CD4-positive, CD25-positive, alpha-beta regulatory T cell (primary cell): ENCODE results near the gene LIPT2. TPM values are rescaled to one million over a fixed set of nuclear protein-coding genes. Genes with fewer than 3 reads are reported as not detected.

Experiments used
- ATAC-seq, 2 donors: fragments of 150-1000 bp; cut with Tn5 transposase; one replicate each; pipeline ENCODE4 v1.10.0; 2021; ENCODE audit warnings: low read depth in 2 of 2, moderate number of reproducible peaks in 2 of 2, moderate library complexity in 1 of 2
- DNase-seq, 3 donors: peaks; one replicate each; pipeline versions ENCODE4 v3.0.0 to v3.0.0-alpha.2; 2012 to 2022; ENCODE audit warnings: mixed read lengths in 1 of 3
- H3K27ac ChIP-seq: one replicate; pipeline ENCODE4 v1.7.0; 2013; ENCODE audit warnings: mild to moderate bottlenecking, low read length; ENCODE audit not compliant: insufficient read depth, poor library complexity, severe bottlenecking
- H3K27me3 ChIP-seq: one replicate; pipeline ENCODE4 v1.7.0; 2013; ENCODE audit warnings: low read length; ENCODE audit not compliant: control insufficient read depth, insufficient read depth
- H3K36me3 ChIP-seq: one replicate; pipeline ENCODE4 v1.7.0; 2013; ENCODE audit warnings: mild to moderate bottlenecking, low read length, moderate library complexity; ENCODE audit not compliant: control insufficient read depth, insufficient read depth
- H3K4me1 ChIP-seq: 2 replicates; pipeline ENCODE4 v1.7.0; 2013; ENCODE audit warnings: mild to moderate bottlenecking, low read length; ENCODE audit not compliant: insufficient read depth, control insufficient read depth, poor library complexity, severe bottlenecking
- H3K4me3 ChIP-seq: one replicate; pipeline ENCODE4 v1.7.0; 2013; ENCODE audit warnings: low read depth, mild to moderate bottlenecking, low read length, moderate library complexity
- H3K9me3 ChIP-seq, 2 experiments: 1 replicate in 1 of 2; 2 replicates in 1 of 2; pipeline ENCODE4 v1.7.0; 2013; ENCODE audit warnings: low read length in 2 of 2, mild to moderate bottlenecking in 1 of 2, moderate library complexity in 1 of 2; ENCODE audit not compliant: control insufficient read depth in 2 of 2
- H3K27ac Mint-ChIP-seq, 3 donors: one replicate each; pipeline ENCODE4 v1.8.0; 2020 to 2022; ENCODE audit warnings: mild to moderate bottlenecking in 3 of 3, mixed read lengths in 3 of 3, moderate library complexity in 2 of 3
- H3K27me3 Mint-ChIP-seq: one replicate; pipeline ENCODE4 v1.8.0; 2022; ENCODE audit warnings: mild to moderate bottlenecking, mixed read lengths
- H3K36me3 Mint-ChIP-seq: one replicate; pipeline ENCODE4 v1.8.0; 2020; ENCODE audit warnings: mixed read lengths
- H3K4me1 Mint-ChIP-seq, 4 donors: one replicate each; pipeline ENCODE4 v1.8.0; 2020 to 2022; ENCODE audit warnings: mixed read lengths in 4 of 4, mild to moderate bottlenecking in 1 of 4
- H3K4me3 Mint-ChIP-seq, 4 donors: one replicate each; pipeline ENCODE4 v1.8.0; 2020 to 2022; ENCODE audit warnings: mild to moderate bottlenecking in 4 of 4, mixed read lengths in 4 of 4, moderate library complexity in 3 of 4
- H3K9me3 Mint-ChIP-seq, 7 donors: one replicate each; pipeline ENCODE4 v1.8.0; 2020 to 2022; ENCODE audit warnings: mixed read lengths in 7 of 7, mild to moderate bottlenecking in 3 of 7, moderate library complexity in 2 of 7
- polyA plus RNA-seq, 4 donors: library from polyadenylated mRNA; unstranded; fragments of 300-500 nt; fragmentation: Illumina TruSeq; gene quantifications; one replicate each; pipeline ENCODE4 v1.2.3, GENCODE V29; 2021
- total RNA-seq: library from RNA; stranded (reverse); gene quantifications from one replicate; pipeline ENCODE4 v1.2.3, GENCODE V29; 2022

The LIPT2 gene
- total and polyA plus RNA-seq, 5 donors from 2014 or later = 6.1 to 20.7 (median 12.3) TPM

DNA sequence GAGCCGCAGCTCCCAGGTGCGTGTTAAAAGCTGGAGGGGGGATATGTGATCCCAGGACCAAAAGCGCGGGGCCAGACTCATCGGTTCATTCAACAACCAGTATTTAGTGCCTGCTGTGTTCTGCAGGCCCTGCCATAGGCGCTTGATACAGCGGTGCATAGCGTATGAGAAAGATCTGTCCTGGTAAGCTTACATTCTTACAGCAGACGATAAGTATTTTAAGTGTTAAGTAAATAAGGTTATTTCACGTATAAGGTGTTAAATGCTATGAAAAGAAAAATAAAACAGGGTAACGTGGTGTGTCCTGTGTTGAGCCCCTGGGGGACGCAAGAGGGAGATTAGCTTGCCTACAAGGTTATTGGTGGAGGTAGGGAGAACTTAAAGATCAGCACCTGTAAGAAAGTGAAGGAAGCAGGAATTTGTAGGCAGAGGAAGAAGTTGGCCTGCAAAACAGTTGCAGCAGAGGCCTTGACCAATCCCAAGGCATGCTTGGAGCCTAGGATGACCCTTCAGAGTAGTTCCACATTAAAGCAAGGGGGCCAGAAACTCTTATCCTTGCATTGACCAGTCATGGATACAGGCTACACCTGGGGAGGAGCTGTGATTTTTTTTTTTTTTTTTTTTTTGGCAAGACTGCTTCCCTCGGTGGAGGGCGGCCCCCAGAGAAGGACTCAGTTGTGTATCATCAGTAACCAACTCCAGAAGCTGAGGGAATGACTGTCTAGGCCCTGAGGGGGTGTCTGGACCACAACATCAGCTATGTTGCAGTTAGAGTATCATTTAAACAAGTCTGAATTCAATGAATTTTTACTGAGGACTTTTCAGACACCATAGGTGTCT is 487 bp upstream of the LIPT2 start:
- no peak for ATAC-seq
- Mint-ChIP-seq H3K4me1 (peaks cover 6 to 23% (median 18%) of the 10 kb centered on the region in 4 donors), H3K27ac (peak overlapping the region; percentile 90 to 95 (median 91)), H3K4me3 (peak overlapping the region; percentile 73 to 94 (median 91)), H3K9me3 (peaks cover 0 to 9% (median 0%) of the 10 kb centered on the region in 7 donors), H3K36me3 (peaks cover 9% of the 10 kb centered on the region), H3K27me3 (peaks cover 5% of the 10 kb centered on the region)
- Histone ChIP-seq H3K27ac (peak overlapping the region; percentile 96), H3K4me1 (peaks cover 20% of the 10 kb centered on the region), H3K27me3 (no peaks in the 10 kb centered on the region), H3K4me3 (peak overlapping the region; percentile 88), H3K9me3 (no peaks in the 10 kb centered on the region), H3K36me3 (no peaks in the 10 kb centered on the region)
- no peak for DNase-seq

DNA sequence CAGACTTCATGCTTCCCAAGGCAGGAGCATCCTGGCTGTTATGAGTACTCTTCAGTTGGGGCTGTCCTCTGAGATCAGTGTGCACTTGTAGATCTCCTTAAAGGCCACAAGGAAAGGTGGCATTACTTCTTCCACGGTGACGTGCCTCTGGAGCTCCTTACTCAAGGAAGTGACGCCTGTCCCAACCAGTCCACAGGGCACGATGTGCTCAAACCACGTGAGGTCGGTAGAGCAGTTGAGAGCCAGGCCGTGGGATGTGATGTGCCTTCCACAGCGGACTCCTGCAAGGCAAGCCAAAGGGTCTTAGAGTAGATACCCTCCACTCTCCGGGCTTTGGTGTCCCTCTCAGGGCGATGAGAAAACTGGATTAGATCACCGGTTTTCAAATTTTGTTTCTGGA is 1.4 kb downstream of the LIPT2 start:
- Mint-ChIP-seq H3K4me1 (peaks cover 8 to 23% (median 18%) of the 10 kb centered on the region in 4 donors), H3K27ac (no peak overlapping the region), H3K4me3 (peak overlapping the region; percentile 48 to 77 (median 68)), H3K27me3 (peaks cover 5% of the 10 kb centered on the region), H3K36me3 (peaks cover 3% of the 10 kb centered on the region), H3K9me3 (peaks cover 0 to 3% (median 0%) of the 10 kb centered on the region in 7 donors)
- DNase-seq = no peak
- peaks cover 20% of the 10 kb centered on the region for H3K4me1 ChIP-seq
- H3K27me3 ChIP-seq = no peaks in the 10 kb centered on the region
- H3K27ac ChIP-seq = no peak overlapping the region
- H3K9me3 ChIP-seq = no peaks in the 10 kb centered on the region
- H3K4me3 ChIP-seq = no peak overlapping the region
- ATAC-seq = no peak
- H3K36me3 ChIP-seq = no peaks in the 10 kb centered on the region

GRCh38 chr11:74490941-74491340 is 2.6 kb downstream of the LIPT2 start:
- DNase-seq (no peak), ATAC-seq (no peak)
- H3K36me3 ChIP-seq = no peaks in the 10 kb centered on the region
- no peak overlapping the region for H3K27ac Mint-ChIP-seq
- no peaks in the 10 kb centered on the region for H3K9me3 ChIP-seq
- no peaks in the 10 kb centered on the region for H3K27me3 ChIP-seq
- H3K4me1 ChIP-seq = peaks cover 20% of the 10 kb centered on the region
- H3K4me1 Mint-ChIP-seq = peaks cover 7 to 23% (median 18%) of the 10 kb centered on the region in 4 donors
- no peaks in the 10 kb centered on the region for H3K27me3 Mint-ChIP-seq
- H3K4me3 Mint-ChIP-seq = peak overlapping the region in 1 of 4 donors; percentile 77
- no peaks in the 10 kb centered on the region for H3K36me3 Mint-ChIP-seq
- no peak overlapping the region for H3K4me3 ChIP-seq
- H3K27ac ChIP-seq = no peak overlapping the region
- H3K9me3 Mint-ChIP-seq = peaks cover 0 to 1% (median 0%) of the 10 kb centered on the region in 7 donors

GRCh38 chr11:74487875-74488274 is 5.6 kb downstream of the LIPT2 start:
- Mint-ChIP-seq H3K27me3 (no peaks in the 10 kb centered on the region), H3K36me3 (no peaks in the 10 kb centered on the region), H3K4me3 (no peak overlapping the region), H3K27ac (no peak overlapping the region), H3K4me1 (peaks cover 2 to 10% (median 6%) of the 10 kb centered on the region in 4 donors), H3K9me3 (peaks cover 0 to 1% (median 0%) of the 10 kb centered on the region in 7 donors)
- H3K27me3 ChIP-seq = no peaks in the 10 kb centered on the region
- H3K9me3 ChIP-seq = no peaks in the 10 kb centered on the region
- no peak for ATAC-seq
- no peaks in the 10 kb centered on the region for H3K36me3 ChIP-seq
- peak in 1 of 3 donors; percentile 16 for DNase-seq
- peaks cover 8% of the 10 kb centered on the region for H3K4me1 ChIP-seq
- no peak overlapping the region for H3K4me3 ChIP-seq
- H3K27ac ChIP-seq = no peak overlapping the region

GRCh38 chr11:74485868-74486267 is 7.7 kb downstream of the LIPT2 start:
- no peak overlapping the region for H3K4me3 ChIP-seq
- H3K4me1 Mint-ChIP-seq = peaks cover 0 to 3% (median 0%) of the 10 kb centered on the region in 4 donors
- H3K4me1 ChIP-seq = no peaks in the 10 kb centered on the region
- peaks cover 0 to 1% (median 0%) of the 10 kb centered on the region in 7 donors for H3K9me3 Mint-ChIP-seq
- H3K27me3 ChIP-seq = no peaks in the 10 kb centered on the region
- no peak overlapping the region for H3K4me3 Mint-ChIP-seq
- H3K27me3 Mint-ChIP-seq = no peaks in the 10 kb centered on the region
- no peaks in the 10 kb centered on the region for H3K36me3 ChIP-seq
- no peaks in the 10 kb centered on the region for H3K9me3 ChIP-seq
- DNase-seq (no peak), ATAC-seq (no peak)
- H3K27ac ChIP-seq = no peak overlapping the region
- no peak overlapping the region for H3K27ac Mint-ChIP-seq
- H3K36me3 Mint-ChIP-seq = no peaks in the 10 kb centered on the region

- Mint-ChIP-seq H3K36me3 (no peaks in the 10 kb centered on the region), H3K4me1 (no peaks in the 10 kb centered on the region), H3K9me3 (no peaks in the 10 kb centered on the region), H3K4me3 (no peak overlapping the region), H3K27ac (no peak overlapping the region), H3K27me3 (peaks cover 19% of the 10 kb centered on the region)
- Histone ChIP-seq H3K27me3 (no peaks in the 10 kb centered on the region), H3K4me1 (no peaks in the 10 kb centered on the region), H3K9me3 (no peaks in the 10 kb centered on the region), H3K27ac (no peak overlapping the region), H3K36me3 (no peaks in the 10 kb centered on the region), H3K4me3 (no peak overlapping the region)
- ATAC-seq = no peak
- no peak for DNase-seq
Measured at GRCh38 chr11:74480688-74481417, 12.7 kb downstream of the LIPT2 start.

- DNase-seq (no peak), ATAC-seq (no peak)
- no peaks in the 10 kb centered on the region for H3K9me3 Mint-ChIP-seq
- no peak overlapping the region for H3K4me3 Mint-ChIP-seq
- Histone ChIP-seq H3K36me3 (no peaks in the 10 kb centered on the region), H3K27ac (no peak overlapping the region), H3K9me3 (no peaks in the 10 kb centered on the region), H3K4me3 (no peak overlapping the region), H3K4me1 (no peaks in the 10 kb centered on the region), H3K27me3 (no peaks in the 10 kb centered on the region)
- no peaks in the 10 kb centered on the region for H3K4me1 Mint-ChIP-seq
- H3K27ac Mint-ChIP-seq = no peak overlapping the region
- H3K27me3 Mint-ChIP-seq = peaks cover 19% of the 10 kb centered on the region
- H3K36me3 Mint-ChIP-seq = no peaks in the 10 kb centered on the region
Measured at GRCh38 chr11:74479732-74480123, 13.8 kb downstream of the LIPT2 start.
